Measurements from ENCODE around the gene CASR.

CASR gene

DNA sequence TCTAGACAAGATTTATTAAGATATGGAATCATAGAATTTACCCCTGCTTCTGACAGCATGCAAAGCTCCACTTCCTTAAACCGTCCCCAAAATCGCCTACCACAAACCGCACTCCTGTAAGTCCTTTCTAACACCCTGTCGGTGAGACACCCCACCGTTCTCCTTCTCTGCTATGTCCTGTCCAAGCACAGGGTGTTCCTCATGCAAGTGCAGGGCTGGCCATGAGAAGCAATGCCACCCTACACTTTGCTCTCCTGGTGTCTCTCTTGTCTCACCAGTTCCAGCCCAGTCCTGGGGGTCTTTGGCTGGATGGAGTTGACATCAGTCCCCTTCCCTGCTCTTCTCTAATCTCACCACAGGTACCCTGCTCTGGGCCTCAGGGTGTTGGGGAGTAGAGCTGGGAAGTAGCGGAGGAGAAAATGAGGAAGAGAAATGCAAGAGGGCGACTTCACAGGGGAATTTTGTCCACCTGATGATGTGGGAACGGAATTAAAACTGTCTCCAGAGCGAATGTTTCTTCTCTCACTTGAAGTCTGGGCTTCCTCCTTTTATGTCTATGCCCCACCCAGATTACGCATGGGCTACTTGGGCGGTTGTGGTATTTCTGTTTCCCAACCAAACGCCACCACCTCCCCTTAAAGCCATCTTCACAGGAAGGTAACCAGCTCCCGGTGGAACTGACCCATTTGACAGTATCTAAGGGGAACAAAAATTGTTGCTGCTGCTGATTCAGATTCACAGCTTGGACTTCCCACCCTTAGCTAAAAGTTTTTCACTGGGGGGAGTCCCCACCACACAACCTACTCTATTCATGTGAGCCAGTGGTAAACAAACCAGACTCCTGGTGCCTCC is 49.9 kb downstream of the CASR start:
- peak overlapping the region; percentile 61 for H3K4me3 ChIP-seq (ENCODE audit: low read depth, low read length)
- peak; percentile 96 for DNase-seq (ENCODE audit: low read depth)
- TF ChIP-seq MYC (IDR thresholded peaks at IDR 0.05; ENCODE audit: low read depth, low read length) (peak; percentile 79), MAX (IDR thresholded peaks at IDR 0.05; ENCODE audit: low read depth, low read length) (peak; percentile 69), POLR2A (IDR thresholded peaks at IDR 0.05; ENCODE audit: extremely low read depth, insufficient read length) (peak; percentile 68)
- TF ChIP-seq, protein P1, sequence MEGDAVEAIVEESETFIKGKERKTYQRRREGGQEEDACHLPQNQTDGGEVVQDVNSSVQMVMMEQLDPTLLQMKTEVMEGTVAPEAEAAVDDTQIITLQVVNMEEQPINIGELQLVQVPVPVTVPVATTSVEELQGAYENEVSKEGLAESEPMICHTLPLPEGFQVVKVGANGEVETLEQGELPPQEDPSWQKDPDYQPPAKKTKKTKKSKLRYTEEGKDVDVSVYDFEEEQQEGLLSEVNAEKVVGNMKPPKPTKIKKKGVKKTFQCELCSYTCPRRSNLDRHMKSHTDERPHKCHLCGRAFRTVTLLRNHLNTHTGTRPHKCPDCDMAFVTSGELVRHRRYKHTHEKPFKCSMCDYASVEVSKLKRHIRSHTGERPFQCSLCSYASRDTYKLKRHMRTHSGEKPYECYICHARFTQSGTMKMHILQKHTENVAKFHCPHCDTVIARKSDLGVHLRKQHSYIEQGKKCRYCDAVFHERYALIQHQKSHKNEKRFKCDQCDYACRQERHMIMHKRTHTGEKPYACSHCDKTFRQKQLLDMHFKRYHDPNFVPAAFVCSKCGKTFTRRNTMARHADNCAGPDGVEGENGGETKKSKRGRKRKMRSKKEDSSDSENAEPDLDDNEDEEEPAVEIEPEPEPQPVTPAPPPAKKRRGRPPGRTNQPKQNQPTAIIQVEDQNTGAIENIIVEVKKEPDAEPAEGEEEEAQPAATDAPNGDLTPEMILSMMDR (IDR thresholded peaks at IDR 0.05; ENCODE audit: low read depth, low read length) = no peak

DNA sequence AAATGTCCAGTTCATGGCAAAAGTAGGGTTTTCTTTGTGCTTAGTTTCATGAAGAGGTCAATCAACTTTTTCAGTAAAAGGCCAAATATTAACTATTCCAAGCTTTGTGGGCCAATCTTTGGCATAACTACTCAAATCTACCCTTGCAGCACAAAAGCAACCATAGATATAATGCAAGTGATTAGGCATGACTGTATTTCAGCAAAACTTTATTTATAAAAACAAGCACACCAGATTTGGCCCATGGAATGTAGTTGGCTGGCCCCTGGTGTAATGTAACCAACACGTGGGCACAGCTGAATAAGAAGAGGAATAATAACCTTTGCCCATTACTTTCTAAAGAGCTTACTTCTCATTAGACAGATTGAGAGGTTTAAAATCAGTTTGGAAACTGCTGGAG is 50.6 kb downstream of the CASR start:
- DNase-seq (ENCODE audit: low read depth) = no peak
- no peak for TF ChIP-seq MYC (IDR thresholded peaks at IDR 0.05; ENCODE audit: low read depth, low read length)
- TF ChIP-seq, protein P1 (IDR thresholded peaks at IDR 0.05; ENCODE audit: low read depth, low read length) = no peak
- TF ChIP-seq MAX (IDR thresholded peaks at IDR 0.05; ENCODE audit: low read depth, low read length) = no peak
- TF ChIP-seq POLR2A (IDR thresholded peaks at IDR 0.05; ENCODE audit: extremely low read depth, insufficient read length) = no peak
- no peak overlapping the region for H3K4me3 ChIP-seq (ENCODE audit: low read depth, low read length)

- H3K4me3 ChIP-seq (ENCODE audit: low read depth, low read length) = no peak overlapping the region
- no peak for TF ChIP-seq MAX (IDR thresholded peaks at IDR 0.05; ENCODE audit: low read depth, low read length)
- TF ChIP-seq, protein P1 (IDR thresholded peaks at IDR 0.05; ENCODE audit: low read depth, low read length) = no peak
- TF ChIP-seq MYC (IDR thresholded peaks at IDR 0.05; ENCODE audit: low read depth, low read length) = no peak
- TF ChIP-seq POLR2A (IDR thresholded peaks at IDR 0.05; ENCODE audit: extremely low read depth, insufficient read length) = no peak
- no peak for DNase-seq (ENCODE audit: low read depth)
Observed at GRCh38 chr3:122235147-122235546, 51.7 kb downstream of the CASR start.

- no peak overlapping the region for H3K4me3 ChIP-seq (ENCODE audit: low read depth, low read length)
- TF ChIP-seq POLR2A (IDR thresholded peaks at IDR 0.05; ENCODE audit: extremely low read depth, insufficient read length) = no peak
- no peak for TF ChIP-seq MAX (IDR thresholded peaks at IDR 0.05; ENCODE audit: low read depth, low read length)
- no peak for DNase-seq (ENCODE audit: low read depth)
Observed at GRCh38 chr3:122239112-122239511, 55.6 kb downstream of the CASR start.

- TF ChIP-seq POLR2A (IDR thresholded peaks at IDR 0.05; ENCODE audit: extremely low read depth, insufficient read length) (no peak), MAX (IDR thresholded peaks at IDR 0.05; ENCODE audit: low read depth, low read length) (no peak), MYC (IDR thresholded peaks at IDR 0.05; ENCODE audit: low read depth, low read length) (no peak)
- TF ChIP-seq, protein P1 (IDR thresholded peaks at IDR 0.05; ENCODE audit: low read depth, low read length) = no peak
- no peak overlapping the region for H3K4me3 ChIP-seq (ENCODE audit: low read depth, low read length)
- DNase-seq (ENCODE audit: low read depth) = peak; percentile 48
Observed at GRCh38 chr3:122245513-122246174, 62.2 kb downstream of the CASR start.

GRCh38 chr3:122246199-122246598 is 62.7 kb downstream of the CASR start:
- no peak overlapping the region for H3K4me3 ChIP-seq (ENCODE audit: low read depth, low read length)
- no peak for TF ChIP-seq POLR2A (IDR thresholded peaks at IDR 0.05; ENCODE audit: extremely low read depth, insufficient read length)
- TF ChIP-seq, protein P1 (IDR thresholded peaks at IDR 0.05; ENCODE audit: low read depth, low read length) = no peak
- no peak for TF ChIP-seq MYC (IDR thresholded peaks at IDR 0.05; ENCODE audit: low read depth, low read length)
- TF ChIP-seq MAX (IDR thresholded peaks at IDR 0.05; ENCODE audit: low read depth, low read length) = no peak
- no peak for DNase-seq (ENCODE audit: low read depth)
